SK-N-SH (cell line): ENCODE measurements around the gene PRKAG1. TPM values are rescaled to one million over a fixed set of nuclear protein-coding genes. Genes with fewer than 3 reads are reported as not detected.

ENCODE experiments used
- CTCF ChIA-PET: fragments of 300-600, 350-600 bp; formaldehyde crosslinking; extraction: SDS; loops from one replicate; lab custom pipeline; 2021; lab: Yijun Ruan, JAX
- POLR2A ChIA-PET: fragments of 350-600 bp; sonication (Branson Sonifier 250); formaldehyde crosslinking; extraction: SDS; loops from one replicate; lab custom pipeline; 2020; ENCODE audit warnings: antibody characterized with exemption, inconsistent platforms; lab: Yijun Ruan, JAX
- DNase-seq: peaks from one replicate; pipeline ENCODE4 v3.0.0; 2012
- H2AFZ ChIP-seq: fragments of 200-600 bp; sonication (generic); 2 replicates; pipeline ENCODE4 v1.8.1; 2016; ENCODE audit warnings: antibody characterized with exemption, mild to moderate bottlenecking, low read depth
- H3F3A ChIP-seq: fragments of 200-600 bp; sonication (generic); replicated peaks from 2 replicates; pipeline ENCODE3; 2016; ENCODE audit warnings: antibody characterized with exemption, mild to moderate bottlenecking; ENCODE audit not compliant: insufficient read depth
- H3K27ac ChIP-seq, 2 experiments: fragments of 200-500 bp in 1 of 2; fragments of 200-600 bp in 1 of 2; sonication (Bioruptor generic) in 1 of 2; sonication (generic), shearing (Covaris generic) in 1 of 2; 2 replicates each; pipeline versions ENCODE4 v1.5.1 to v1.6.1; 2014 to 2016; ENCODE audit warnings: low read depth in 2 of 2, inconsistent platforms in 1 of 2, low read length in 1 of 2, mild to moderate bottlenecking in 1 of 2, mixed read lengths in 1 of 2
- H3K27me3 ChIP-seq: fragments of 200-600 bp; sonication (generic), shearing (Covaris generic); 2 replicates; pipeline ENCODE4 v1.6.1; 2016; ENCODE audit warnings: mixed run types; ENCODE audit not compliant: insufficient read depth
- H3K36me3 ChIP-seq, 2 experiments: fragments of 200-500 bp in 1 of 2; fragments of 200-600 bp in 1 of 2; sonication (Bioruptor generic) in 1 of 2; sonication (generic) in 1 of 2; replicated peaks in 1 of 2; 2 replicates each; pipeline versions ENCODE3 to v1.5.1; 2014 to 2016; ENCODE audit warnings: low read length in 1 of 2, mild to moderate bottlenecking in 1 of 2; ENCODE audit not compliant: insufficient read depth in 2 of 2, control insufficient read depth in 1 of 2
- H3K4me1 ChIP-seq, 2 experiments: fragments of 200-500 bp in 1 of 2; fragments of 200-600 bp in 1 of 2; sonication (Bioruptor generic) in 1 of 2; sonication (generic), shearing (Covaris generic) in 1 of 2; 2 replicates each; pipeline versions ENCODE4 v1.5.1 to v1.6.1; 2014 to 2016; ENCODE audit warnings: low read depth in 1 of 2, low read length in 1 of 2, mixed run types in 1 of 2; ENCODE audit not compliant: insufficient read depth in 2 of 2, control insufficient read depth in 1 of 2
- H3K4me2 ChIP-seq: fragments of 200-600 bp; sonication (generic), shearing (Covaris generic); 2 replicates; pipeline ENCODE4 v1.6.1; 2017; ENCODE audit warnings: mixed run types
- H3K4me3 ChIP-seq, 2 experiments: fragments of 200-500 bp in 1 of 2; fragments of 200-600 bp in 1 of 2; sonication (Bioruptor generic) in 1 of 2; sonication (generic), shearing (Covaris generic) in 1 of 2; 2 replicates each; pipeline versions ENCODE4 v1.5.1 to v1.8.1; 2014 to 2016; ENCODE audit warnings: low read depth in 2 of 2, inconsistent platforms in 1 of 2, low read length in 1 of 2, mild to moderate bottlenecking in 1 of 2, mixed read lengths in 1 of 2, moderate library complexity in 1 of 2
- H3K79me2 ChIP-seq: fragments of 200-600 bp; sonication (generic); 2 replicates; pipeline ENCODE4 v1.8.1; 2017; ENCODE audit warnings: mild to moderate bottlenecking; ENCODE audit not compliant: insufficient read depth
- H3K9ac ChIP-seq: fragments of 200-600 bp; sonication (generic); 2 replicates; pipeline ENCODE4 v1.6.1; 2017; ENCODE audit warnings: mixed run types
- H3K9me2 ChIP-seq: fragments of 200-600 bp; sonication (generic); 2 replicates; pipeline ENCODE4 v1.6.1; 2017; ENCODE audit warnings: mixed run types
- H3K9me3 ChIP-seq: fragments of 200-600 bp; sonication (generic); 2 replicates; pipeline ENCODE4 v1.6.1; 2017; ENCODE audit warnings: mixed run types, mild to moderate bottlenecking, moderate library complexity
- H4K20me1 ChIP-seq: fragments of 200-600 bp; sonication (generic); 2 replicates; pipeline ENCODE4 v1.6.1; 2017; ENCODE audit warnings: mild to moderate bottlenecking, mixed run types; ENCODE audit not compliant: insufficient read depth
- CTCF ChIP-seq: fragments of 200-600 bp; sonication (generic); IDR thresholded peaks from 2 replicates; pipeline ENCODE4 v1.6.1; 2017; ENCODE audit warnings: antibody characterized with exemption, mild to moderate bottlenecking, moderate library complexity
- FOSL2 ChIP-seq: IDR thresholded peaks from 2 replicates; pipeline ENCODE4 v1.4.0; 2012; ENCODE audit warnings: low read depth, mild to moderate bottlenecking, moderate library complexity, borderline replicate concordance
- FOXJ3 ChIP-seq: sonication (generic); formaldehyde crosslinking; IDR thresholded peaks from 2 replicates; pipeline ENCODE4 v1.5.1; 2020; ENCODE audit warnings: mild to moderate bottlenecking, missing genetic modification reagents
- FOXM1 ChIP-seq: IDR thresholded peaks from 2 replicates; pipeline ENCODE4 v1.4.0; 2012; ENCODE audit warnings: low read depth, mild to moderate bottlenecking
- MEF2A ChIP-seq: IDR thresholded peaks from 2 replicates; pipeline ENCODE4 v1.4.0; 2012; ENCODE audit warnings: low read depth, borderline replicate concordance
- NRF1 ChIP-seq: IDR thresholded peaks from 2 replicates; pipeline ENCODE4 v1.6.1; 2012; ENCODE audit warnings: low read depth, mild to moderate bottlenecking, low read length
- POLR2AphosphoS5 ChIP-seq: IDR thresholded peaks from 2 replicates; pipeline ENCODE4 v1.6.1; 2012; ENCODE audit warnings: low read depth, low read length
- RFX5 ChIP-seq: IDR thresholded peaks from 2 replicates; pipeline ENCODE4 v1.6.1; 2012; ENCODE audit warnings: mild to moderate bottlenecking, improper control_type of control experiment, low read length
- SIN3A ChIP-seq: IDR thresholded peaks from 2 replicates; pipeline ENCODE4 v1.6.1; 2012; ENCODE audit warnings: low read depth, mild to moderate bottlenecking, low read length, moderate library complexity, borderline replicate concordance
- TAF1 ChIP-seq: IDR thresholded peaks from 2 replicates; pipeline ENCODE4 v1.6.1; 2012; ENCODE audit warnings: low read depth, mild to moderate bottlenecking, low read length, moderate library complexity, borderline replicate concordance
- TEAD4 ChIP-seq: IDR thresholded peaks from 2 replicates; pipeline ENCODE4 v1.4.0; 2012; ENCODE audit warnings: mild to moderate bottlenecking, borderline replicate concordance; ENCODE audit not compliant: insufficient read depth
- USF1 ChIP-seq: IDR thresholded peaks from 2 replicates; pipeline ENCODE4 v1.4.0; 2012; ENCODE audit warnings: low read depth, borderline replicate concordance
- USF2 ChIP-seq: fragments of 150-350 bp; IDR thresholded peaks from 2 replicates; pipeline ENCODE4 v1.6.1; 2017; ENCODE audit warnings: antibody characterized with exemption, low read length, low read depth, borderline replicate concordance
- YY1 ChIP-seq: IDR thresholded peaks from 2 replicates; pipeline ENCODE4 v1.4.0; 2012; ENCODE audit warnings: low read depth, mild to moderate bottlenecking
- ZBTB33 ChIP-seq: IDR thresholded peaks from 2 replicates; pipeline ENCODE4 v1.4.0; 2012; ENCODE audit warnings: low read depth, borderline replicate concordance
- WGBS: methylation state at CpG from one replicate; pipeline ENCODE4 v1.1.6; 2017; ENCODE audit warnings: low lambda C conversion rate; 5-methylcytosine and 5-hydroxymethylcytosine counted together
- polyA plus RNA-seq, 3 experiments: library from polyadenylated mRNA; depleted of rRNA; stranded (reverse); fragments of >200 nt; gene quantifications; 2 replicates each; pipeline ENCODE4 v1.2.3, GENCODE V29; 2012

Gene PRKAG1
- polyA plus RNA-seq, 1 of the 3 experiments (the other 2 are of a cell fraction): 75.1 TPM

- TF ChIP-seq USF1 (no peak), POLR2AphosphoS5 (no peak), FOXM1 (no peak), TEAD4 (no peak)
- peaks cover 18% of the 10 kb centered on the region for H3K79me2 ChIP-seq
- peaks cover 30% of the 10 kb centered on the region for H3F3A ChIP-seq
- H3K36me3 ChIP-seq: peaks cover 25 to 49% of the 10 kb centered on the region in 2 experiments
- no peak overlapping the region for H3K4me3 ChIP-seq
- H3K27ac ChIP-seq: no peak overlapping the region
- H3K9me2 ChIP-seq: no peaks in the 10 kb centered on the region
- WGBS: 88% methylated on average over 5 of the region's 11 CpGs
- no peak overlapping the region for H3K9ac ChIP-seq
- no peaks in the 10 kb centered on the region for H4K20me1 ChIP-seq
- H3K4me2 ChIP-seq: no peak overlapping the region
- DNase-seq: peak; percentile 16
- H3K27me3 ChIP-seq: no peaks in the 10 kb centered on the region
- H3K4me1 ChIP-seq: peaks cover 0 to 14% of the 10 kb centered on the region in 2 experiments; a peak in 2 of 4 replicates
- no peak overlapping the region for H2AFZ ChIP-seq
- no peaks in the 10 kb centered on the region for H3K9me3 ChIP-seq
- CTCF ChIA-PET: interaction anchor here (0.6 to 4.0 kb wide), 12 partner anchors 11 to 880 kb away, joined by 3 to 29 read pairs (median 6); partner anchors contain the start of gene WNT1
- POLR2A ChIA-PET: no interaction called here
Observed at GRCh38 chr12:49021292-49021915, 2.8 kb upstream of the PRKAG1 start.

GRCh38 chr12:49020441-49020840, 1.9 kb upstream of the PRKAG1 start:
- TF ChIP-seq YY1: no peak
- TF ChIP-seq POLR2AphosphoS5: no peak
- TF ChIP-seq RFX5: no peak
- TF ChIP-seq NRF1: no peak
- TF ChIP-seq ZBTB33: no peak
- TF ChIP-seq FOXJ3 (CRISPR knock-in tag): no peak
- no peak for TF ChIP-seq SIN3A
- no peak for TF ChIP-seq CTCF
- TF ChIP-seq TAF1: no peak
- no peak for TF ChIP-seq FOXM1
- TF ChIP-seq MEF2A: no peak
- TF ChIP-seq TEAD4: no peak
- TF ChIP-seq USF2: no peak
- TF ChIP-seq USF1: no peak
- no peak for TF ChIP-seq FOSL2
- peaks cover 21 to 40% of the 10 kb centered on the region in 2 experiments for H3K36me3 ChIP-seq
- no peaks in the 10 kb centered on the region for H3K9me2 ChIP-seq
- H3K4me1 ChIP-seq: peaks cover 0 to 14% of the 10 kb centered on the region in 2 experiments; a peak in 2 of 4 replicates
- no peak overlapping the region for H3K4me3 ChIP-seq
- H2AFZ ChIP-seq: no peak overlapping the region
- peak; percentile 30 for DNase-seq
- POLR2A ChIA-PET: interaction anchor here (0.8 to 1.2 kb wide), 4 partner anchors 14 to 110 kb away, joined by 3 to 6 read pairs (median 3); partner anchors contain the start of gene TUBA1B
- no peak overlapping the region for H3K9ac ChIP-seq
- H4K20me1 ChIP-seq: no peaks in the 10 kb centered on the region
- peaks cover 26% of the 10 kb centered on the region for H3F3A ChIP-seq
- H3K9me3 ChIP-seq: no peaks in the 10 kb centered on the region
- no peak overlapping the region for H3K27ac ChIP-seq
- 88% methylated on average over 6 of the region's 6 CpGs for WGBS
- peaks cover 28% of the 10 kb centered on the region for H3K79me2 ChIP-seq
- no peak overlapping the region for H3K4me2 ChIP-seq
- CTCF ChIA-PET: interaction anchor here (0.8 to 4.0 kb wide), 17 partner anchors 12 to 116 kb away, joined by 3 to 29 read pairs (median 4); partner anchors contain the start of genes TUBA1B and WNT1
- H3K27me3 ChIP-seq: no peaks in the 10 kb centered on the region
